ENCODE results near the gene PRDX2.

The PRDX2 gene

DNA sequence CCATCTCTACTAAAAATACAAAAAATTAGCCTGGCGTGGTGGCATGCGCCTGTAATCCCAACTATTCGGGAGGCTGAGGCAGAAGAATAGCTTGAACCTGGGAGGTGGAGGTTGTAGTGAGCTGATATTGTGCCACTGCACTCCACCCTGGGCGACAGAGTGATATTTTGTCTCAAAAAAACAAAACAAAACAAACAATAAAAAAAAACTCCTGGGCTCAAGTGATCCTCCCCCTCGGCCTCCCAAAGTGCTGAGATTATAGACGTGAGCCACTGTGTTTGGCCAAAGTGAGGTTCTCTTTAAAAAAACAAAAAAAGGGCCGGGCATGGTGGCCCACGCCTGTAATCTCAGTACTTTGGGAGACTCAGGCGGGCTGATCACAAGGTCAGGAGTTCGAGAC, 14.1 kb downstream of the PRDX2 start:
- Histone ChIP-seq H2AFZ (ENCODE audit: low read length) (no peak overlapping the region), H3K9me3 (ENCODE audit: insufficient read depth, low read depth, low read length) (no peaks in the 10 kb centered on the region), H3K9me2 (replicated peaks; ENCODE audit: low read depth, low read length) (no peaks in the 10 kb centered on the region), H4K20me1 (ENCODE audit: insufficient read depth, low read length, poor library complexity, severe bottlenecking) (no peaks in the 10 kb centered on the region), H3K36me3 (ENCODE audit: insufficient read depth, low read length) (no peaks in the 10 kb centered on the region), H3K4me3 (ENCODE audit: low read length, poor library complexity, severe bottlenecking) (no peak overlapping the region), H3K79me2 (ENCODE audit: insufficient read depth, low read length) (peaks cover 12% of the 10 kb centered on the region), H3K4me2 (ENCODE audit: low read depth, low read length, poor library complexity, severe bottlenecking) (no peak overlapping the region), H3K9ac (ENCODE audit: low read depth, low read length, poor library complexity, severe bottlenecking) (no peak overlapping the region), H3K27me3 (ENCODE audit: insufficient read depth, low read length, poor library complexity, severe bottlenecking) (no peaks in the 10 kb centered on the region), H3K4me1 (ENCODE audit: insufficient read depth, low read length, poor library complexity, severe bottlenecking) (peaks cover 31% of the 10 kb centered on the region), H3F3A (ENCODE audit: low read depth) (no peaks in the 10 kb centered on the region; the same call in 1 of the 2 replicates)
- TF ChIP-seq, protein P1, sequence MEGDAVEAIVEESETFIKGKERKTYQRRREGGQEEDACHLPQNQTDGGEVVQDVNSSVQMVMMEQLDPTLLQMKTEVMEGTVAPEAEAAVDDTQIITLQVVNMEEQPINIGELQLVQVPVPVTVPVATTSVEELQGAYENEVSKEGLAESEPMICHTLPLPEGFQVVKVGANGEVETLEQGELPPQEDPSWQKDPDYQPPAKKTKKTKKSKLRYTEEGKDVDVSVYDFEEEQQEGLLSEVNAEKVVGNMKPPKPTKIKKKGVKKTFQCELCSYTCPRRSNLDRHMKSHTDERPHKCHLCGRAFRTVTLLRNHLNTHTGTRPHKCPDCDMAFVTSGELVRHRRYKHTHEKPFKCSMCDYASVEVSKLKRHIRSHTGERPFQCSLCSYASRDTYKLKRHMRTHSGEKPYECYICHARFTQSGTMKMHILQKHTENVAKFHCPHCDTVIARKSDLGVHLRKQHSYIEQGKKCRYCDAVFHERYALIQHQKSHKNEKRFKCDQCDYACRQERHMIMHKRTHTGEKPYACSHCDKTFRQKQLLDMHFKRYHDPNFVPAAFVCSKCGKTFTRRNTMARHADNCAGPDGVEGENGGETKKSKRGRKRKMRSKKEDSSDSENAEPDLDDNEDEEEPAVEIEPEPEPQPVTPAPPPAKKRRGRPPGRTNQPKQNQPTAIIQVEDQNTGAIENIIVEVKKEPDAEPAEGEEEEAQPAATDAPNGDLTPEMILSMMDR (conservative IDR thresholded peaks at IDR 0.05; ENCODE audit: low read length): no peak
- no peak for TF ChIP-seq EZH2phosphoT487 (IDR thresholded peaks at IDR 0.05; ENCODE audit: borderline replicate concordance)

DNA sequence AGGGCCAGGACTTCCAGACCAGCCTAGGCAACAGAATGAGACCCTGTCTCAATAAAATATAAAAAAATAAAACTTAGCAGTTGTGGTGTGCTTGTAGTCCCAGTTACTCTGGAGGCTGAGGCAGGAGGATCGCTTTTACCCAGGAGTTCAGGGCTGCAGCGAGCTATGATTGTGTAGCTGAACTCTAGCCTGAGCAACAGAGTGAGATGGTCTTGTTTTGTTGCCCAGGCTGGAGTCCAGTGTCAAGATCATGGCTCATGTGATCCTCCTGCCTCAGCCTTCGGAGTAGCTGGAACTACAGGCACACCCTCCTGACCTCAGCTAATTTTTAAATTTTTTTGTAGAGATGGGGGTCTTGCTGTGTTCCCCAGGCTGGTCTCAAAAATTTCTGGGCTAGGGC, 14.6 kb downstream of the PRDX2 start:
- Histone ChIP-seq H3K4me2 (ENCODE audit: low read depth, low read length, poor library complexity, severe bottlenecking) (no peak overlapping the region), H3K9me3 (ENCODE audit: insufficient read depth, low read depth, low read length) (no peaks in the 10 kb centered on the region)

DNA sequence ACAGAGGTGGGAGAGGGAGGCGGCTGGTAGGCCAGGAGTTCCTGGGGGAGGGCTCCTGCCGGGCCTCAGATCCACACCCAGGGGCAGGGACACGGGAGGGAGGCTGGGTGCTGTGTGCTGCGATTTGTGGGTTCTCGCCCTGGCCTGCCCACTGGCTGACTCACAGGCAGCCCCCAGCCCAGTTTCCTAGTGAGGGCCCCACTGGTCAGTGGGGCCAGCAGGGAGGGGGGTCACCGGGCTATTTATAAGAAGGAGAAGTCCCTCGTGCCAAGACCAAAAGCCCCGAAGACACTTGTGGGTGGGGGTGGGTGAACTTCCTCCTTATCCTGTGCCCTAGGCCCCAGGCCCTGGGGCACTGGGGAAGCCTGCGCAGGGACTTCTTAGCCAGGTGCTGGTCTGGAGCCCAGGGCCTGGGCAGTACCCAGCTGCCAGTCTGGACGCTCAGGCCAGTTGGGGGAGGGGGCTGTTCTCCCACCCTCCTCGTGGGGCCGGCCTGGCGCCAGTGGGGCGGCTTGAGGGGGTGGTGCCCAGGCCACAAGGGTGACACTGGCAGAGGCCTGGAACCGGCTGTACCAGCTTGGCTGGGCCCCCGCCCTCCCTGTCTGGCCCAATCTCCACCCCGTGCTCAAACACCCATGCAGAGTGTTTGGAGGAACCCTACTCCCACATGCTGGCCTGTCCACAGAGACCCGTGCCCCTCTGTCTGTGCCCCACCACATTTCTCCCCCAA, 15.3 kb downstream of the PRDX2 start:
- no peaks in the 10 kb centered on the region for H3K36me3 ChIP-seq (ENCODE audit: insufficient read depth, low read length)
- no peaks in the 10 kb centered on the region for H3K9me2 ChIP-seq (replicated peaks; ENCODE audit: low read depth, low read length)
- peak overlapping the region; percentile 51 for H3K9ac ChIP-seq (ENCODE audit: low read depth, low read length, poor library complexity, severe bottlenecking)
- H3K4me3 ChIP-seq (ENCODE audit: low read length, poor library complexity, severe bottlenecking): no peak overlapping the region
- H3K79me2 ChIP-seq (ENCODE audit: insufficient read depth, low read length): peaks cover 4% of the 10 kb centered on the region; the same call in 1 of the 2 replicates
- no peak for TF ChIP-seq EZH2phosphoT487 (IDR thresholded peaks at IDR 0.05; ENCODE audit: borderline replicate concordance)
- TF ChIP-seq, protein P1 (conservative IDR thresholded peaks at IDR 0.05; ENCODE audit: low read length): no peak
- H3K4me1 ChIP-seq (ENCODE audit: insufficient read depth, low read length, poor library complexity, severe bottlenecking): peaks cover 30% of the 10 kb centered on the region
- H3K4me2 ChIP-seq (ENCODE audit: low read depth, low read length, poor library complexity, severe bottlenecking): no peak overlapping the region
- no peaks in the 10 kb centered on the region; the same call in 1 of the 2 replicates for H3F3A ChIP-seq (ENCODE audit: low read depth)
- H3K27me3 ChIP-seq (ENCODE audit: insufficient read depth, low read length, poor library complexity, severe bottlenecking): no peaks in the 10 kb centered on the region
- no peaks in the 10 kb centered on the region for H4K20me1 ChIP-seq (ENCODE audit: insufficient read depth, low read length, poor library complexity, severe bottlenecking)
- no peaks in the 10 kb centered on the region for H3K9me3 ChIP-seq (ENCODE audit: insufficient read depth, low read depth, low read length)
- H2AFZ ChIP-seq (ENCODE audit: low read length): no peak overlapping the region

More for the DNA sequence above, 14.6 kb downstream of the PRDX2 start:
- H3K4me3 ChIP-seq (ENCODE audit: low read length, poor library complexity, severe bottlenecking): no peak overlapping the region
- no peak for TF ChIP-seq EZH2phosphoT487 (IDR thresholded peaks at IDR 0.05; ENCODE audit: borderline replicate concordance)
- TF ChIP-seq, protein P1 (conservative IDR thresholded peaks at IDR 0.05; ENCODE audit: low read length): no peak
- H3K27me3 ChIP-seq (ENCODE audit: insufficient read depth, low read length, poor library complexity, severe bottlenecking): no peaks in the 10 kb centered on the region
- H3K36me3 ChIP-seq (ENCODE audit: insufficient read depth, low read length): no peaks in the 10 kb centered on the region
- no peaks in the 10 kb centered on the region; the same call in 1 of the 2 replicates for H3F3A ChIP-seq (ENCODE audit: low read depth)
- H2AFZ ChIP-seq (ENCODE audit: low read length): no peak overlapping the region
- no peaks in the 10 kb centered on the region for H4K20me1 ChIP-seq (ENCODE audit: insufficient read depth, low read length, poor library complexity, severe bottlenecking)
- H3K9me2 ChIP-seq (replicated peaks; ENCODE audit: low read depth, low read length): no peaks in the 10 kb centered on the region
- H3K9ac ChIP-seq (ENCODE audit: low read depth, low read length, poor library complexity, severe bottlenecking): no peak overlapping the region
- H3K4me1 ChIP-seq (ENCODE audit: insufficient read depth, low read length, poor library complexity, severe bottlenecking): peaks cover 34% of the 10 kb centered on the region
- H3K79me2 ChIP-seq (ENCODE audit: insufficient read depth, low read length): peaks cover 8% of the 10 kb centered on the region; the same call in 1 of the 2 replicates
